Tibial nerve (tissue), 4 donors: ENCODE data around the gene GNAQ. TPM values are rescaled to one million over a fixed set of nuclear protein-coding genes. Genes with fewer than 3 reads are reported as not detected.

ENCODE experiments used
- DNase-seq, 2 donors: peaks; one replicate each; pipeline ENCODE4 v3.0.0-alpha.2; 2019; ENCODE audit warnings: low spot score in 2 of 2
- H3K27ac ChIP-seq, 4 donors: fragments of 200-600 bp; sonication (generic) in 3 of 4; one replicate each; pipeline ENCODE4 v1.5.1; 2017 to 2019; ENCODE audit warnings: mild to moderate bottlenecking in 1 of 4
- H3K27me3 ChIP-seq, 2 donors: fragments of 200-600 bp; sonication (generic) in 1 of 2; one replicate each; pipeline versions ENCODE4 v1.5.1 to v1.6.0; 2017 to 2019
- H3K36me3 ChIP-seq, 3 donors: fragments of 200-600 bp; sonication (generic); one replicate each; pipeline ENCODE4 v1.5.1; 2018 to 2019
- H3K4me1 ChIP-seq, 4 donors: fragments of 200-600 bp; sonication (generic) in 3 of 4; one replicate each; pipeline ENCODE4 v1.5.1; 2017 to 2019
- H3K4me3 ChIP-seq, 4 donors: fragments of 200-600 bp; sonication (generic) in 3 of 4; one replicate each; pipeline ENCODE4 v1.5.1; 2017 to 2019; ENCODE audit warnings: mild to moderate bottlenecking in 1 of 4, moderate library complexity in 1 of 4
- H3K9me3 ChIP-seq, 4 donors: fragments of 200-600 bp; sonication (generic) in 3 of 4; one replicate each; pipeline ENCODE4 v1.5.1; 2017 to 2019
- CTCF ChIP-seq, 5 experiments: fragments of 200-600 bp in 3 of 5; fragments of 450-650 bp in 2 of 5; sonication (generic) in 3 of 5; IDR thresholded peaks; one replicate each; pipeline ENCODE4 v1.5.1; 2016 to 2019; ENCODE audit warnings: antibody characterized with exemption in 5 of 5, mild to moderate bottlenecking in 3 of 5, moderate library complexity in 2 of 5
- EP300 ChIP-seq, 2 donors: sonication (generic); formaldehyde crosslinking; IDR thresholded peaks; one replicate each; pipeline ENCODE4 v1.6.1; 2017; ENCODE audit warnings: antibody characterized with exemption in 2 of 2, mild to moderate bottlenecking in 1 of 2
- POLR2A ChIP-seq, 2 donors: fragments of 450-650 bp; IDR thresholded peaks; one replicate each; pipeline ENCODE4 v1.6.1; 2017; ENCODE audit warnings: antibody characterized with exemption in 2 of 2, mild to moderate bottlenecking in 2 of 2, moderate library complexity in 2 of 2
- WGBS, 2 donors: methylation state at CpG; one replicate each; pipeline ENCODE4 v1.1.5; 2018; 5-methylcytosine and 5-hydroxymethylcytosine counted together
- total RNA-seq, 4 donors: library from RNA; depleted of rRNA; stranded (reverse); fragments of >200 nt; gene quantifications; one replicate each; pipeline ENCODE4 v1.1.0, GENCODE V29; 2016

Gene GNAQ
- total RNA-seq, 4 donors from 2014 or later, result 38.7 to 50.3 (median 41.6) TPM

GRCh38 chr9:77977210-77977611 lies 54.4 kb downstream of the GNAQ start:
- H3K9me3 ChIP-seq, result no peaks in the 10 kb centered on the region
- peak; percentile 54 to 63 for DNase-seq
- H3K4me1 ChIP-seq, result peaks cover 0 to 75% (median 30%) of the 10 kb centered on the region in 4 donors
- peak overlapping the region; percentile 23 to 79 (median 45) for H3K27ac ChIP-seq
- TF ChIP-seq EP300 (IDR thresholded peaks at IDR 0.05), result peak in 1 of 2 donors; percentile 65
- TF ChIP-seq CTCF (IDR thresholded peaks at IDR 0.05), result peak; percentile 29 to 65 (median 47)
- no peak for TF ChIP-seq POLR2A (IDR thresholded peaks at IDR 0.05)
- WGBS, 2 donors, result 22 to 42% methylated on average over 4 of the region's 4 CpGs
- no peak overlapping the region for H3K4me3 ChIP-seq
- H3K27me3 ChIP-seq, result no peaks in the 10 kb centered on the region
- H3K36me3 ChIP-seq, result no peaks in the 10 kb centered on the region

GRCh38 chr9:77975806-77976205 lies 55.8 kb downstream of the GNAQ start:
- 90 to 95% methylated on average over 5 of the region's 5 CpGs for WGBS, 2 donors
- Histone ChIP-seq H3K27ac (no peak overlapping the region), H3K36me3 (no peaks in the 10 kb centered on the region), H3K9me3 (no peaks in the 10 kb centered on the region), H3K4me3 (no peak overlapping the region), H3K27me3 (no peaks in the 10 kb centered on the region), H3K4me1 (peaks cover 0 to 62% (median 23%) of the 10 kb centered on the region in 4 donors)
- DNase-seq, result no peak
- no peak for TF ChIP-seq EP300 (IDR thresholded peaks at IDR 0.05)
- no peak for TF ChIP-seq POLR2A (IDR thresholded peaks at IDR 0.05)
- no peak for TF ChIP-seq CTCF (IDR thresholded peaks at IDR 0.05)

GRCh38 chr9:77975036-77975435 lies 56.6 kb downstream of the GNAQ start:
- no peak overlapping the region for H3K4me3 ChIP-seq
- H3K9me3 ChIP-seq, result no peaks in the 10 kb centered on the region
- H3K27me3 ChIP-seq, result no peaks in the 10 kb centered on the region
- H3K36me3 ChIP-seq, result no peaks in the 10 kb centered on the region
- H3K27ac ChIP-seq, result peak overlapping the region in 1 of 4 donors; percentile 22
- peaks cover 0 to 54% (median 22%) of the 10 kb centered on the region in 4 donors for H3K4me1 ChIP-seq
- 46 to 64% methylated on average over 2 of the region's 2 CpGs for WGBS, 2 donors
- no peak for DNase-seq
- TF ChIP-seq EP300 (IDR thresholded peaks at IDR 0.05) (no peak), POLR2A (IDR thresholded peaks at IDR 0.05) (no peak), CTCF (IDR thresholded peaks at IDR 0.05) (no peak)

GRCh38 chr9:77974434-77974833 lies 57.2 kb downstream of the GNAQ start:
- H3K27ac ChIP-seq, result no peak overlapping the region
- WGBS, 2 donors, result 59 to 67% methylated on average over 2 of the region's 2 CpGs
- DNase-seq, result no peak
- peaks cover 0 to 48% (median 20%) of the 10 kb centered on the region in 4 donors for H3K4me1 ChIP-seq
- H3K4me3 ChIP-seq, result no peak overlapping the region
- no peaks in the 10 kb centered on the region for H3K9me3 ChIP-seq
- no peaks in the 10 kb centered on the region for H3K36me3 ChIP-seq
- TF ChIP-seq POLR2A (IDR thresholded peaks at IDR 0.05) (no peak), CTCF (IDR thresholded peaks at IDR 0.05) (no peak), EP300 (IDR thresholded peaks at IDR 0.05) (no peak)
- no peaks in the 10 kb centered on the region for H3K27me3 ChIP-seq

- H3K27ac ChIP-seq, result no peak overlapping the region
- H3K27me3 ChIP-seq, result no peaks in the 10 kb centered on the region
- no peaks in the 10 kb centered on the region for H3K9me3 ChIP-seq
- peaks cover 0 to 29% (median 0%) of the 10 kb centered on the region in 4 donors for H3K4me1 ChIP-seq
- H3K4me3 ChIP-seq, result no peak overlapping the region
- 89 to 92% methylated on average over 3 to 4 of the region's 4 CpGs for WGBS, 2 donors
- DNase-seq, result no peak
- peaks cover 0 to 6% (median 0%) of the 10 kb centered on the region in 3 donors for H3K36me3 ChIP-seq
- TF ChIP-seq POLR2A (IDR thresholded peaks at IDR 0.05) (no peak), EP300 (IDR thresholded peaks at IDR 0.05) (no peak), CTCF (IDR thresholded peaks at IDR 0.05) (no peak)
Observed at GRCh38 chr9:77969083-77969482, 62.5 kb downstream of the GNAQ start.
